Mesothelial cell of epicardium (in vitro differentiated cells): Measurements from ENCODE around the gene TROAP. TPM values are rescaled to one million over a fixed set of nuclear protein-coding genes. Genes with fewer than 3 reads are reported as not detected.

Source experiments
- DNase-seq, 2 experiments: peaks; one replicate each; pipeline ENCODE4 v3.0.0; 2021; ENCODE audit warnings: low spot score in 2 of 2; ENCODE audit not compliant: unreplicated experiment in 2 of 2
- H3K27ac Mint-ChIP-seq: 2 replicates; pipeline ENCODE4 v1.8.0; 2021; ENCODE audit warnings: mixed read lengths
- H3K27me3 Mint-ChIP-seq: 2 replicates; pipeline ENCODE4 v1.8.0; 2021; ENCODE audit warnings: low read depth, mixed read lengths
- H3K36me3 Mint-ChIP-seq: 2 replicates; pipeline ENCODE4 v1.8.0; 2021; ENCODE audit warnings: mixed read lengths
- H3K4me1 Mint-ChIP-seq: 2 replicates; pipeline ENCODE4 v1.8.0; 2021; ENCODE audit warnings: mixed read lengths
- H3K4me3 Mint-ChIP-seq: 2 replicates; pipeline ENCODE4 v1.8.0; 2021; ENCODE audit warnings: mild to moderate bottlenecking, moderate library complexity, mixed read lengths
- H3K9me3 Mint-ChIP-seq: 2 replicates; pipeline ENCODE4 v1.8.0; 2021; ENCODE audit warnings: mixed read lengths
- CTCF ChIP-seq: fragments of 200-600 bp; sonication (generic); IDR thresholded peaks from one replicate; pipeline ENCODE4 v1.5.0; 2021; ENCODE audit warnings: antibody characterized with exemption; ENCODE audit not compliant: unreplicated experiment
- total RNA-seq: library from RNA; stranded (reverse); gene quantifications from 3 replicates; pipeline ENCODE4 v1.2.1, GENCODE V29; 2021

TROAP gene
- 29.5 to 30.8 TPM (median 29.8 TPM) in 3 replicates for total RNA-seq

GRCh38 chr12:49322708-49323523 is at the start of gene TROAP:
Gene TROAP (plus strand): TSS chr12:49323255. CDS start chr12:49323609, 354 bp downstream.
- H3K36me3 Mint-ChIP-seq, result peaks cover 5% of the 10 kb centered on the region
- H3K27me3 Mint-ChIP-seq, result peaks cover 8% of the 10 kb centered on the region
- H3K9me3 Mint-ChIP-seq, result no peaks in the 10 kb centered on the region
- TF ChIP-seq CTCF, result no peak
- peak within 1 kb of the TSS; percentile 95 for H3K4me3 Mint-ChIP-seq
- peak within 1 kb of the TSS; percentile 92 for H3K27ac Mint-ChIP-seq
- peaks cover 19% of the 10 kb centered on the region for H3K4me1 Mint-ChIP-seq
- peak; percentile 91 to 96 for DNase-seq

- no peaks in the 10 kb centered on the region for H3K27me3 Mint-ChIP-seq
- no peak for DNase-seq
- no peaks in the 10 kb centered on the region for H3K9me3 Mint-ChIP-seq
- TF ChIP-seq CTCF, result no peak
- H3K27ac Mint-ChIP-seq, result no peak overlapping the region
- no peaks in the 10 kb centered on the region for H3K4me1 Mint-ChIP-seq
- peaks cover 22% of the 10 kb centered on the region for H3K36me3 Mint-ChIP-seq
- H3K4me3 Mint-ChIP-seq, result no peak overlapping the region
These were observed 49.2 kb upstream of the TROAP start for GRCh38 chr12:49273726-49274395.

GRCh38 chr12:49274396-49275069 is 48.5 kb upstream of the TROAP start:
- no peaks in the 10 kb centered on the region for H3K9me3 Mint-ChIP-seq
- H3K36me3 Mint-ChIP-seq, result peaks cover 18% of the 10 kb centered on the region
- no peak for DNase-seq
- H3K4me1 Mint-ChIP-seq, result no peaks in the 10 kb centered on the region
- H3K27me3 Mint-ChIP-seq, result no peaks in the 10 kb centered on the region
- no peak overlapping the region for H3K27ac Mint-ChIP-seq
- no peak for TF ChIP-seq CTCF
- no peak overlapping the region for H3K4me3 Mint-ChIP-seq

GRCh38 chr12:49276304-49277290 is 46.5 kb upstream of the TROAP start:
- Mint-ChIP-seq H3K27me3 (no peaks in the 10 kb centered on the region), H3K36me3 (peaks cover 7% of the 10 kb centered on the region), H3K27ac (no peak overlapping the region), H3K4me3 (no peak overlapping the region), H3K4me1 (no peaks in the 10 kb centered on the region), H3K9me3 (no peaks in the 10 kb centered on the region)
- no peak for TF ChIP-seq CTCF
- DNase-seq, result no peak

GRCh38 chr12:49277466-49277865 is 45.6 kb upstream of the TROAP start:
- Mint-ChIP-seq H3K27me3 (no peaks in the 10 kb centered on the region), H3K9me3 (no peaks in the 10 kb centered on the region), H3K36me3 (peaks cover 7% of the 10 kb centered on the region), H3K27ac (no peak overlapping the region), H3K4me3 (no peak overlapping the region), H3K4me1 (no peaks in the 10 kb centered on the region)
- TF ChIP-seq CTCF, result no peak
- no peak for DNase-seq
